Measurements from ENCODE around the gene SLC9A6.

GRCh38 chrX:136047016-136047642 lies 61.9 kb downstream of the SLC9A6 start:
- TF ChIP-seq ZFP36 (IDR thresholded peaks at IDR 0.05; ENCODE audit: low read depth, low read length, partially characterized antibody) (no peak), ZNF146 (CRISPR knock-in tag; IDR thresholded peaks at IDR 0.05; ENCODE audit: unreplicated experiment) (no peak), CTCF (IDR thresholded peaks at IDR 0.05 in 2 of 3, conservative IDR thresholded peaks at IDR 0.05 in 1 of 3; ENCODE audit: insufficient read depth in 2 of 3, low read depth in 1 of 3, low read length in 3 of 3) (no peak), FOXK2 (conservative IDR thresholded peaks at IDR 0.05 in 1 of 2, IDR thresholded peaks at IDR 0.05 in 1 of 2; ENCODE audit: low read depth in 2 of 2) (no peak)

All from K562 (cell line).